Stomach (tissue), 4 donors: Measurements from ENCODE around the gene SEPTIN1.

Experiments used
- EP300 ChIP-seq: sonication (generic); formaldehyde crosslinking; IDR thresholded peaks from one replicate; pipeline ENCODE4 v1.6.1; 2017; ENCODE audit warnings: antibody characterized with exemption
- POLR2A ChIP-seq, 4 donors: fragments of 450-650 bp; IDR thresholded peaks; one replicate each; pipeline ENCODE4 v1.6.1; 2016; ENCODE audit warnings: antibody characterized with exemption in 4 of 4, control low read depth in 2 of 4, mild to moderate bottlenecking in 1 of 4, moderate library complexity in 1 of 4
- POLR2AphosphoS5 ChIP-seq, 3 donors: sonication (generic); formaldehyde crosslinking; IDR thresholded peaks; one replicate each; pipeline ENCODE4 v1.6.1; 2016; ENCODE audit warnings: antibody characterized with exemption in 3 of 3
- TF ChIP-seq, protein P1 (sequence below), 7 experiments: fragments of 450-650 bp in 4 of 7; fragments of 200-600 bp in 3 of 7; sonication (generic) in 3 of 7; IDR thresholded peaks; one replicate each; pipeline ENCODE4 v1.5.1; 2016 to 2019; ENCODE audit warnings: antibody characterized with exemption in 7 of 7, control low read depth in 2 of 7, mild to moderate bottlenecking in 1 of 7

DNA sequence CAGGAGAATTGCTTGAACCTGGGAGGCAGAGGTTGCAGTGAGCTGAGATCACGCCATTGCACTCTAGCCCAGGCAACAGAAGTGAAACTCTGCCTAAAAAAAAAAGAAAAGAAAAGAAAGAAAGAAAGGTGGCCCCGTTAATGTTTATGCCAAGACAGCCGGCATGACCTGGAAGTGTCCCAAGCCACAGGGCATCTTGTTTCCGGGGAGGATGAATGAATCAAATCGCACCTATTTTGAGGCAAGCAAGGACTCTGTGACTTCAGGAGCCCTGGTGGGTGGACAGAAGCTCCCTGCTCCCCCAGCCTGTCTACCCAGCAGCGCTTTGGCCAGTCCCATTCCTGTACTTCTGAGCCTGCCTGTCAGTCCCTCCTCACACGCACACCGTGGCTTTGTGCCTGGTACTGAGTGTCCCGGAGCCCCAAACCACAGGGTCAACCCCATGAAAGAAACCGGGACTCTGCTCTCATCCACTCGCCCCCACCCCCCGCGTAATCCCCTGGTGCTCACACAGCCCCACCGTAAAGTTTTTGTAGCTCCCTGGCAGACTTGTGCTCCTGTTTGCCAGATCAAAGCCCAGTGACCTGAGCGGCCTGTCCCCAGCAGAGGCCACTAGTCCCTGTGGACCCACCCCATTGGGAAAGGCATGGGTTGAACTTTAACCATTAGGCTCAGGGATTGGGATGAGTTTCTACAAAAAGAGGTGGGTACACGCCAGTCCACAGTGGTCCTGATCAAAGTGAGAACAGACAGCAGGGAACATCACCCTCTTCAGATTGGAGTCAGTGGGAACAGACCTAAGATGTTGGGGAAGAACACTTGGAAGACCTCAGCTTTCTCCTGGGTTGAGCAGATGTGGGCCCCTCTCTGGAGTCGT lies 46.5 kb downstream of the SEPTIN1 start:
- TF ChIP-seq, protein P1, sequence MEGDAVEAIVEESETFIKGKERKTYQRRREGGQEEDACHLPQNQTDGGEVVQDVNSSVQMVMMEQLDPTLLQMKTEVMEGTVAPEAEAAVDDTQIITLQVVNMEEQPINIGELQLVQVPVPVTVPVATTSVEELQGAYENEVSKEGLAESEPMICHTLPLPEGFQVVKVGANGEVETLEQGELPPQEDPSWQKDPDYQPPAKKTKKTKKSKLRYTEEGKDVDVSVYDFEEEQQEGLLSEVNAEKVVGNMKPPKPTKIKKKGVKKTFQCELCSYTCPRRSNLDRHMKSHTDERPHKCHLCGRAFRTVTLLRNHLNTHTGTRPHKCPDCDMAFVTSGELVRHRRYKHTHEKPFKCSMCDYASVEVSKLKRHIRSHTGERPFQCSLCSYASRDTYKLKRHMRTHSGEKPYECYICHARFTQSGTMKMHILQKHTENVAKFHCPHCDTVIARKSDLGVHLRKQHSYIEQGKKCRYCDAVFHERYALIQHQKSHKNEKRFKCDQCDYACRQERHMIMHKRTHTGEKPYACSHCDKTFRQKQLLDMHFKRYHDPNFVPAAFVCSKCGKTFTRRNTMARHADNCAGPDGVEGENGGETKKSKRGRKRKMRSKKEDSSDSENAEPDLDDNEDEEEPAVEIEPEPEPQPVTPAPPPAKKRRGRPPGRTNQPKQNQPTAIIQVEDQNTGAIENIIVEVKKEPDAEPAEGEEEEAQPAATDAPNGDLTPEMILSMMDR (IDR thresholded peaks at IDR 0.05): no peak
- no peak for TF ChIP-seq POLR2AphosphoS5 (IDR thresholded peaks at IDR 0.05)
- TF ChIP-seq POLR2A (IDR thresholded peaks at IDR 0.05): no peak
- no peak for TF ChIP-seq EP300
